GM12874 (cell line): Measurements from ENCODE around the gene TDO2.

Experiments used
- CTCF ChIP-seq: IDR thresholded peaks from 2 replicates; pipeline ENCODE4 v1.5.1; 2011; ENCODE audit warnings: low read depth, mild to moderate bottlenecking, control low read depth, low read length, moderate library complexity; ENCODE audit not compliant: insufficient read depth

The TDO2 gene

DNA sequence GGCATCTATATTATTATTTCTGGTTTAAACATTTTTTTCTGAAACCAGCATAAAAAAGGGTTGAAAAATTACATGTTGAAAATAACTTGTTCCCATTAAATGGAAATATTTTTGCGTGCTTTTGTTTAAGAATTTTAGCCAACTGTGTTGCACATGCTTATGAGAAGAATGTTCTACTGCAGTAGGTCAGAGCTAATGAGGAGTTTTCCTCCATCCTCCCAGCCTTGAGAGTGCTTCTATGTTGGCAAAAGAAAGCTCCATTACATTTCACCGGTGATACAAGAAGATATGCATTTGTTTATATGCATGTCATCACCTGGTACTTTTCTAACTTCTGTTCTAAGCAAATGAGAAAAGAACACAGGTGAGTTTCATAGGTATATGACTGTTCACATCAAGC, 13.6 kb upstream of the TDO2 start:
- no peak for TF ChIP-seq CTCF

GRCh38 chr4:155891058-155891457, 12.4 kb upstream of the TDO2 start:
- TF ChIP-seq CTCF = no peak

DNA sequence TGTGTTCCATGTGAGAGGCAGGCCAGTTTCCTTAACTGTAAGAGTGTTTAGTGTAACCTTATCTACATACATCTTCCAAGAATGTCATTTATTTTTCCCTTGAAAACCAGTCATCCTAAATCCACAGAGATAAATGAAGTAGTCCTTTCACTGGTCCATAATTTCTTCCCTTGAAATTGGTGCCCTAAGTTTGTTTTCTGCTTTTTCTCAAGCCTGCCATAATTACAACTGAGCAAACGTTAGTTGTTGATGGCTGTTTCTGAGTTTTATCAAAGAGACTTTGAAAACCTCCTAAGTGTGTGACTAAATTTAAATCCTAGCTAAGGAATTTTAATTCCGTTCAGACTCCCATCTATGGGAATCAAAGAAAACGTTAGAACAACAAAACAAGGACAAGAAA, 3.6 kb upstream of the TDO2 start:
- TF ChIP-seq CTCF = no peak

DNA sequence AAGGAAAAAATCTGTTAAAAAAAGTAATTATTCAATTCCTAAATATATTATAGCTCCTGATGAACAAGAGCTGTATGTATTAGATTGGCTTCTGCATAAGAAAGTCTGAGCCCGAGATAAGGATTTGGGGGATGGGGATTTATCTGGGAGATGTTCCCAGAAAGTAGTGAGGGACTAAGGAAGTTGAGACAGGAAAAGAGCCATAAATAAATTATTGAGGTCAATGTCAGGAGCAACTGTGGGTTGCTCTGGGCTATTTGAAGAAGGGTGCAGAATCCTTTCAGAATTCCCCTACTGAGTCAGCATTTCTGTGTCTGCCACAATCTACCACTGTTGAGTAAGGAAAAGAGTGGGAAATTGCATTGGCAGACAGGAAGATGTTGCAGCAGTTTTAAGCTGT, 3.1 kb upstream of the TDO2 start:
- no peak for TF ChIP-seq CTCF

- no peak for TF ChIP-seq CTCF
These were observed 2.5 kb upstream of the TDO2 start for GRCh38 chr4:155901013-155901412.

DNA sequence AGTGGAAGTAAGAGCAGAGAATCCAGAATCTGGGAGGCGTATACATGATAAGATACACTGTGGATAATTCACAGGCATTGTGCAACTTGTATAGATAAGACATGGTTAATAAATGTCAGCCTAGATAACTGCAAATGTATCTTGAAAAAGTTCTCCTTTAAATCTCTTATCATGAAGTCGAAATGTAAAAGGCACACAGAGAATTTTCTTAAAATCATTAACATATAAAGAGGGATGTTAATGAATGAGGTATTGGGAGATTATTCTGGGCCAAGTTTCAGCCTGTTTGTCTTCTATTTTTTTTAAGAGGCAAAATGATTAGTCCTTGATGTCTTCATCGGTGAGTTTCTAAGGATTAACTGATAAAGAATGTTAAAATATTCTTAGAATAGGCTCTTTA, 835 bp downstream of the TDO2 start:
- no peak for TF ChIP-seq CTCF

- no peak for TF ChIP-seq CTCF
These were observed 3.2 kb downstream of the TDO2 start for GRCh38 chr4:155906554-155907247.

GRCh38 chr4:155907556-155907955, 4.1 kb downstream of the TDO2 start:
- TF ChIP-seq CTCF = no peak
